ENCODE data around the gene PPP2R5A. TPM values are rescaled to one million over a fixed set of nuclear protein-coding genes. Genes with fewer than 3 reads are reported as not detected.

Gene PPP2R5A
- total and polyA plus RNA-seq, 2 of the 13 experiments (the other 11 are each of a cell fraction or from before 2014, with no cell fraction given): 22.0 to 31.4 TPM

- TF ChIP-seq, protein P1, sequence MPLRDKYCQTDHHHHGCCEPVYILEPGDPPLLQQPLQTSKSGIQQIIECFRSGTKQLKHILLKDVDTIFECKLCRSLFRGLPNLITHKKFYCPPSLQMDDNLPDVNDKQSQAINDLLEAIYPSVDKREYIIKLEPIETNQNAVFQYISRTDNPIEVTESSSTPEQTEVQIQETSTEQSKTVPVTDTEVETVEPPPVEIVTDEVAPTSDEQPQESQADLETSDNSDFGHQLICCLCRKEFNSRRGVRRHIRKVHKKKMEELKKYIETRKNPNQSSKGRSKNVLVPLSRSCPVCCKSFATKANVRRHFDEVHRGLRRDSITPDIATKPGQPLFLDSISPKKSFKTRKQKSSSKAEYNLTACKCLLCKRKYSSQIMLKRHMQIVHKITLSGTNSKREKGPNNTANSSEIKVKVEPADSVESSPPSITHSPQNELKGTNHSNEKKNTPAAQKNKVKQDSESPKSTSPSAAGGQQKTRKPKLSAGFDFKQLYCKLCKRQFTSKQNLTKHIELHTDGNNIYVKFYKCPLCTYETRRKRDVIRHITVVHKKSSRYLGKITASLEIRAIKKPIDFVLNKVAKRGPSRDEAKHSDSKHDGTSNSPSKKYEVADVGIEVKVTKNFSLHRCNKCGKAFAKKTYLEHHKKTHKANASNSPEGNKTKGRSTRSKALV (CRISPR knock-in tag; IDR thresholded peaks at IDR 0.05): no peak
- TF ChIP-seq ZBTB3 (CRISPR knock-in tag; IDR thresholded peaks at IDR 0.05; ENCODE audit: borderline replicate concordance, low read depth) (no peak), GPBP1L1 (CRISPR knock-in tag; IDR thresholded peaks at IDR 0.05) (no peak), KDM4B (CRISPR knock-in tag; IDR thresholded peaks at IDR 0.05) (no peak), XRCC5 (optimal IDR thresholded peaks at IDR 0.05; ENCODE audit: low read length) (no peak), RORA (CRISPR knock-in tag; IDR thresholded peaks at IDR 0.05) (no peak), ARNT (IDR thresholded peaks at IDR 0.05) (no peak), SOX6 (IDR thresholded peaks at IDR 0.05) (no peak), SOX6 (CRISPR knock-in tag; IDR thresholded peaks at IDR 0.05) (no peak; the same call in 1 of the 2 replicates), ZNF501 (CRISPR knock-in tag; IDR thresholded peaks at IDR 0.05) (no peak), TSC22D2 (CRISPR knock-in tag; IDR thresholded peaks at IDR 0.05; ENCODE audit: borderline replicate concordance) (no peak), ZNF407 (CRISPR knock-in tag; IDR thresholded peaks at IDR 0.05; ENCODE audit: not compliant biosample characterization) (no peak), ZNF547 (CRISPR knock-in tag; IDR thresholded peaks at IDR 0.05) (no peak), ZKSCAN5 (CRISPR knock-in tag; IDR thresholded peaks at IDR 0.05) (no peak), GTF2F1 (IDR thresholded peaks at IDR 0.05; ENCODE audit: low read length) (no peak), ZNF598 (CRISPR knock-in tag; IDR thresholded peaks at IDR 0.05; ENCODE audit: borderline replicate concordance) (no peak), ZNF564 (CRISPR knock-in tag; IDR thresholded peaks at IDR 0.05) (no peak), FIP1L1 (IDR thresholded peaks at IDR 0.05; ENCODE audit: borderline replicate concordance, insufficient read depth, low read depth, low read length) (no peak), KLF12 (CRISPR knock-in tag; IDR thresholded peaks at IDR 0.05; ENCODE audit: borderline replicate concordance) (no peak)
Measured at GRCh38 chr1:212255705-212256307, 29.4 kb upstream of the PPP2R5A start (continued).

Data from HepG2 (cell line).